ENCODE results near the gene TMX2. TPM values are rescaled to one million over a fixed set of nuclear protein-coding genes. Genes with fewer than 3 reads are reported as not detected.

The TMX2 gene
- polyA plus RNA-seq, 3 donors: 28.9 to 71.6 (median 52.9) TPM

DNA sequence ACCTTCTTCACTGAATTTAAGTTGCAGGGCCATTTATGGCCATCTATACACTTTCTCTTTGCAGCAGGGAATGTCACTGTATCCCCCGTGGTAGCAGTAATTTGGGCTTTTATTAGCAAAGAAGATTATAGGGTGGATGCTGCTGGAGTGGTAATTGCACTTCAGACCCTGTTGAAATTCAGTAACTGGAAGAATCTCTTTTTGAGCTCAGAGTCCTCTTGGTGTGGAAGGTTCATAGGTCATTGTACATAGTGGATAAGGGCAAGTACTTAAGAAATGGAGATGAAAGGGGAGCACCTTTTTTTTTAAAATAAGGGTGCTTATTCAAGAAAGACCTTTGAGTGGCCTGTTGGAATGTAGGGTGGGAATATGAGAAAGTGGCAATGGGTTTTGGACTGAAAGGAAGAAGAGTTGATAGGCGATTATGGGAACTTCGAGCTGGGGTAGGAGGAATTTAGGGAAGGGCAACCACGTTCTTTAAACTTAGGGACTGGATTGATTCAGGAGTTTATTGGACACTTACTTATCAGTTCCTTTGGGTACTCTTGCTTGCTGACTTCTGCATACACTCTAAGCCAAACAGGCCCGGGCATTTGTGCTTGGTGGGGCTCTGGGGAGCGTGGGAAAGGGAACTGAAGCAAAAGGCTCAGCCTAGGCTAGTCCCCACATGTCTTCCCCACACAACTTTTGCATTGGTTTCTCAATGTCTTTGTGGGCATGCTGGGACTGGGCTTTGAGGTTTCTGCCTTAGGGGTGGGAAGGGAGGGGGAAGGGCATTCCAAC lies 75.7 kb downstream of the TMX2 start:
- no peaks in the 10 kb centered on the region for H3K27me3 ChIP-seq (ENCODE audit: control insufficient read depth in 2 of 2, insufficient read depth in 2 of 2, low read length in 2 of 2)
- peak overlapping the region; percentile 51 for H3K4me2 ChIP-seq (replicated peaks; ENCODE audit: extremely low read depth, low read length, poor library complexity, severe bottlenecking)
- Mint-ChIP-seq H3K9me3 (peaks cover 0 to 1% (median 0%) of the 10 kb centered on the region in 7 donors), H3K27ac (peak overlapping the region; percentile 52 to 86 (median 81)), H3K4me1 (peaks cover 72% of the 10 kb centered on the region), H3K4me3 (peak overlapping the region in 1 of 2 donors; percentile 71), H3K36me3 (peaks cover 16 to 19% of the 10 kb centered on the region in 2 donors), H3K27me3 (ENCODE audit: low read depth in 3 of 3) (peaks cover 0 to 3% (median 3%) of the 10 kb centered on the region in 3 donors)
- H3K9me3 ChIP-seq (replicated peaks in 1 of 2; ENCODE audit: control insufficient read depth in 1 of 2, insufficient read depth in 1 of 2, low read length in 2 of 2): no peaks in the 10 kb centered on the region
- H3K36me3 ChIP-seq (replicated peaks in 1 of 2; ENCODE audit: control insufficient read depth in 1 of 2, insufficient read depth in 2 of 2, low read length in 2 of 2): no peaks in the 10 kb centered on the region
- H3K9ac ChIP-seq (ENCODE audit: insufficient read depth, low read length, poor library complexity, severe bottlenecking): peak overlapping the region; percentile 1
- H3K4me1 ChIP-seq (ENCODE audit: control insufficient read depth in 1 of 2, insufficient read depth in 2 of 2, low read length in 2 of 2): peaks cover 55 to 78% of the 10 kb centered on the region in 2 donors
- WGBS (ENCODE audit: insufficient coverage): 27% methylated on average over 3 of the region's 6 CpGs
- peak overlapping the region; percentile 5 to 71 for H3K27ac ChIP-seq (ENCODE audit: low read depth in 1 of 2, low read length in 2 of 2)
- peaks cover 62% of the 10 kb centered on the region for H3K79me2 ChIP-seq (ENCODE audit: insufficient read depth, low read length)
- H4K20me1 ChIP-seq (ENCODE audit: insufficient read depth, low read length): peaks cover 9% of the 10 kb centered on the region
- H3K4me3 ChIP-seq (replicated peaks in 1 of 3; ENCODE audit: low read depth in 2 of 3, low read length in 3 of 3): peak overlapping the region in 1 of 3 experiments; percentile 36
- H2AFZ ChIP-seq (ENCODE audit: insufficient read depth, low read depth, low read length, poor library complexity, severe bottlenecking): no peak overlapping the region
- TF ChIP-seq, protein P1, sequence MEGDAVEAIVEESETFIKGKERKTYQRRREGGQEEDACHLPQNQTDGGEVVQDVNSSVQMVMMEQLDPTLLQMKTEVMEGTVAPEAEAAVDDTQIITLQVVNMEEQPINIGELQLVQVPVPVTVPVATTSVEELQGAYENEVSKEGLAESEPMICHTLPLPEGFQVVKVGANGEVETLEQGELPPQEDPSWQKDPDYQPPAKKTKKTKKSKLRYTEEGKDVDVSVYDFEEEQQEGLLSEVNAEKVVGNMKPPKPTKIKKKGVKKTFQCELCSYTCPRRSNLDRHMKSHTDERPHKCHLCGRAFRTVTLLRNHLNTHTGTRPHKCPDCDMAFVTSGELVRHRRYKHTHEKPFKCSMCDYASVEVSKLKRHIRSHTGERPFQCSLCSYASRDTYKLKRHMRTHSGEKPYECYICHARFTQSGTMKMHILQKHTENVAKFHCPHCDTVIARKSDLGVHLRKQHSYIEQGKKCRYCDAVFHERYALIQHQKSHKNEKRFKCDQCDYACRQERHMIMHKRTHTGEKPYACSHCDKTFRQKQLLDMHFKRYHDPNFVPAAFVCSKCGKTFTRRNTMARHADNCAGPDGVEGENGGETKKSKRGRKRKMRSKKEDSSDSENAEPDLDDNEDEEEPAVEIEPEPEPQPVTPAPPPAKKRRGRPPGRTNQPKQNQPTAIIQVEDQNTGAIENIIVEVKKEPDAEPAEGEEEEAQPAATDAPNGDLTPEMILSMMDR (IDR thresholded peaks at IDR 0.05): no peak
- DNase-seq: peak; percentile 41 to 67 (median 59)
- intact Hi-C loops (cut with micrococcal nuclease): no loop called here

DNA sequence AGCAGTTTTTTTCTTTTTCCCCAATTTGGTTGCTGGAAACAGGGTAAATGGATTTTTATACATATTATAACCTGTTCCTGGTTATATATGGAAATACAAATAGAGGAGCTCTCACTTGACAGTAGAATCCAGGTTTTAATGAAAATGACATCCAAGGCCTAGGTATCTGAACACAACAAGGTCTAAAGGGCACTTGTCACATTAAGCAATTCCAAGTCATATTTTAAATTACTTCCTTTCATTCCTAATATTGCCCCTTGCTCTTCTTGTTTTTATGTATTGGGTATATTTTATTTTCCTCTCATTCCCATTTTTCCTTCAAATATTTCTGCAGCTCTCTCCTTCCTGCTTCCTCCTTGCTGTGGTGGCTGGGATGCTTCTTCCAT lies 76.3 kb downstream of the TMX2 start:
- H2AFZ ChIP-seq (ENCODE audit: insufficient read depth, low read depth, low read length, poor library complexity, severe bottlenecking): no peak overlapping the region
- H3K79me2 ChIP-seq (ENCODE audit: insufficient read depth, low read length): peaks cover 66% of the 10 kb centered on the region
- no peaks in the 10 kb centered on the region for H3K27me3 ChIP-seq (ENCODE audit: control insufficient read depth in 2 of 2, insufficient read depth in 2 of 2, low read length in 2 of 2)
- H3K4me1 ChIP-seq (ENCODE audit: control insufficient read depth in 1 of 2, insufficient read depth in 2 of 2, low read length in 2 of 2): peaks cover 61 to 84% of the 10 kb centered on the region in 2 donors
- peak overlapping the region; percentile 51 for H3K4me2 ChIP-seq (replicated peaks; ENCODE audit: extremely low read depth, low read length, poor library complexity, severe bottlenecking)
- Mint-ChIP-seq H3K27ac (peak overlapping the region in 3 of 7 donors; percentile 81 to 86 (median 84)), H3K36me3 (peaks cover 16 to 21% of the 10 kb centered on the region in 2 donors), H3K9me3 (no peaks in the 10 kb centered on the region), H3K27me3 (ENCODE audit: low read depth in 3 of 3) (peaks cover 0 to 3% (median 3%) of the 10 kb centered on the region in 3 donors), H3K4me1 (peaks cover 78% of the 10 kb centered on the region), H3K4me3 (peak overlapping the region in 1 of 2 donors; percentile 71)
- H3K4me3 ChIP-seq (replicated peaks in 1 of 3; ENCODE audit: low read depth in 2 of 3, low read length in 3 of 3): peak overlapping the region in 1 of 3 experiments; percentile 36
- DNase-seq: no peak
- H3K9me3 ChIP-seq (replicated peaks in 1 of 2; ENCODE audit: control insufficient read depth in 1 of 2, insufficient read depth in 1 of 2, low read length in 2 of 2): no peaks in the 10 kb centered on the region
- TF ChIP-seq, protein P1 (IDR thresholded peaks at IDR 0.05): no peak
- H3K27ac ChIP-seq (ENCODE audit: low read depth in 1 of 2, low read length in 2 of 2): peak overlapping the region in 1 of 2 donors; percentile 71
- peak overlapping the region; percentile 1 for H3K9ac ChIP-seq (ENCODE audit: insufficient read depth, low read length, poor library complexity, severe bottlenecking)
- no peaks in the 10 kb centered on the region for H3K36me3 ChIP-seq (replicated peaks in 1 of 2; ENCODE audit: control insufficient read depth in 1 of 2, insufficient read depth in 2 of 2, low read length in 2 of 2)
- H4K20me1 ChIP-seq (ENCODE audit: insufficient read depth, low read length): peaks cover 9% of the 10 kb centered on the region
- intact Hi-C loops (cut with micrococcal nuclease): no loop called here

Small RNA genes within 50 kb of the gene (small RNA-seq; reads per million reads assigned to genes)
- gene TMX2-CTNND1 (ENCODE audit: insufficient read length, low read depth): not detected

Other genes with a start within 250 kb of the TMX2 start
- 1 to 10 TPM; 5.4 to 6.2 (median 5.8) TPM for gene SLC43A1, start 196.9 kb upstream of the TMX2 start, polyA plus RNA-seq
- gene TIMM10, start 181.8 kb upstream of the TMX2 start, polyA plus RNA-seq: 10 to 100 TPM; 30.4 to 62.1 (median 58.3) TPM
- gene SMTNL1, start 175.0 kb upstream of the TMX2 start, polyA plus RNA-seq: not detected
- gene UBE2L6, start 144.9 kb upstream of the TMX2 start, polyA plus RNA-seq: 100 to 1,000 TPM; 101 to 284 (median 268) TPM
- 10 to 100 TPM in 1 of 3 donors, 1 to 10 TPM in 2; 7.3 to 10.8 (median 8.5) TPM for gene SERPING1, start 114.9 kb upstream of the TMX2 start, polyA plus RNA-seq
- gene YPEL4, start 62.7 kb upstream of the TMX2 start, polyA plus RNA-seq: under 1 TPM in 2 of 3 donors, not detected in 1; 0.36 to 0.56 TPM
- 10 to 100 TPM in 2 of 3 donors, 1 to 10 TPM in 1; 7.6 to 17.9 (median 12.9) TPM for gene CLP1, start 54.8 kb upstream of the TMX2 start, polyA plus RNA-seq
- 10 to 100 TPM; 28.6 to 37.9 (median 31.8) TPM for gene ZDHHC5, start 44.5 kb upstream of the TMX2 start, polyA plus RNA-seq
- 10 to 100 TPM in 1 of 3 donors, 1 to 10 TPM in 2; 7.1 to 11.3 (median 9.2) TPM for gene MED19, start 378 bp upstream of the TMX2 start, polyA plus RNA-seq
- 100 to 1,000 TPM in 2 of 3 donors, 10 to 100 TPM in 1; 99.5 to 260 (median 206) TPM for gene SELENOH, start 28.9 kb downstream of the TMX2 start, polyA plus RNA-seq
- gene BTBD18, start 39.2 kb downstream of the TMX2 start, polyA plus RNA-seq: under 1 TPM in 1 of 3 donors, not detected in 2; 0.10 TPM
- 10 to 100 TPM; 10.8 to 36.0 (median 13.7) TPM for gene CTNND1, start 49.2 kb downstream of the TMX2 start, polyA plus RNA-seq